HUES64 (cell line): ENCODE data around the gene SLC25A47.
A peak's percentile ranks its signal among the peaks of the same experiment; 100 is the strongest.

Source experiments
- H3K27ac ChIP-seq: 2 replicates; pipeline ENCODE4 v1.7.0; 2013; ENCODE audit warnings: low read depth, low read length, inconsistent platforms
- H3K27me3 ChIP-seq: 2 replicates; pipeline ENCODE4 v1.6.1; 2013; ENCODE audit warnings: mild to moderate bottlenecking, low read length; ENCODE audit not compliant: insufficient read depth
- H3K36me3 ChIP-seq: 2 replicates; pipeline ENCODE4 v1.6.1; 2013; ENCODE audit warnings: mild to moderate bottlenecking, low read length; ENCODE audit not compliant: insufficient read depth
- H3K4me1 ChIP-seq: 2 replicates; pipeline ENCODE4 v1.6.1; 2013; ENCODE audit warnings: mild to moderate bottlenecking, low read length, moderate library complexity; ENCODE audit not compliant: insufficient read depth
- H3K4me3 ChIP-seq: 2 replicates; pipeline ENCODE4 v1.5.1; 2013; ENCODE audit warnings: mild to moderate bottlenecking, low read length, moderate library complexity
- H3K9ac ChIP-seq: 2 replicates; pipeline ENCODE4 v1.6.1; 2013; ENCODE audit warnings: mild to moderate bottlenecking, low read depth, low read length
- H3K9me3 ChIP-seq: 2 replicates; pipeline ENCODE4 v1.6.1; 2013; ENCODE audit warnings: low read depth, low read length; ENCODE audit not compliant: insufficient read depth
- WGBS: fragments of 150-250, 120-280 bp; methylation state at CpG from one replicate; pipeline ENCODE4 v1.1.7; 2013; ENCODE audit warnings: missing lambda C conversion rate; 5-methylcytosine and 5-hydroxymethylcytosine counted together

The SLC25A47 gene

GRCh38 chr14:100359881-100360280, 36.7 kb downstream of the SLC25A47 start:
- Histone ChIP-seq H3K4me1 (no peaks in the 10 kb centered on the region; the same call in 1 of the 2 replicates), H3K9ac (no peak overlapping the region), H3K4me3 (no peak overlapping the region), H3K9me3 (peaks cover 7% of the 10 kb centered on the region; the same call in 1 of the 2 replicates), H3K36me3 (peaks cover 89% of the 10 kb centered on the region), H3K27me3 (no peaks in the 10 kb centered on the region), H3K27ac (no peak overlapping the region)
- whole genome bisulfite sequencing = 94% methylated on average over 4 of the region's 4 CpGs

- Histone ChIP-seq H3K9ac (no peak overlapping the region), H3K27ac (no peak overlapping the region), H3K36me3 (peaks cover 94% of the 10 kb centered on the region), H3K27me3 (no peaks in the 10 kb centered on the region), H3K4me3 (no peak overlapping the region), H3K4me1 (no peaks in the 10 kb centered on the region; the same call in 1 of the 2 replicates), H3K9me3 (peaks cover 7% of the 10 kb centered on the region; the same call in 1 of the 2 replicates)
- 97% methylated on average over 5 of the region's 5 CpGs for WGBS
These were observed 38.5 kb downstream of the SLC25A47 start for GRCh38 chr14:100361626-100362025.

- Histone ChIP-seq H3K4me1 (no peaks in the 10 kb centered on the region; the same call in 1 of the 2 replicates), H3K9ac (no peak overlapping the region), H3K27me3 (no peaks in the 10 kb centered on the region), H3K9me3 (peaks cover 7% of the 10 kb centered on the region; the same call in 1 of the 2 replicates), H3K4me3 (no peak overlapping the region), H3K36me3 (peaks cover 95% of the 10 kb centered on the region), H3K27ac (no peak overlapping the region)
- WGBS = 100% methylated on average over 1 of the region's 1 CpG
These were observed 39.3 kb downstream of the SLC25A47 start for GRCh38 chr14:100362311-100362927.

DNA sequence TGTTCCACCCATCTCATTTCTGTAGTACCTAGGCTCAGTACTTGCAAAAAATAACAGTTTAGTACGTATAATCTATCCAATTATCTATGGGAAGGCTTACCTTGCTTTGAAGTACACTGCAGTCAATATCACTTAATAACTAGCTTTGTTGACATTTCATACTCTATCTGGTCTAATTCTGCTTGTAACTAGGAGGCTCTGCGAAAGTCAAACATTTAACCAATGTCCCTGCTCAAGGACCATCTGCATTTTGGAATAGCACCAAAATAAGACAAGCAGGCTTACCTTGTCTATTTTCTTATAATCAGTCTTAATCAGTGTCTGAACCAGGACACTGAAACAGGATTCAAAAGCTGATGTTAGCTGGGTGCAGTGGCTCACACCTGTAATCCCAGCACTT, 39.9 kb downstream of the SLC25A47 start:
- no peaks in the 10 kb centered on the region; the same call in 1 of the 2 replicates for H3K4me1 ChIP-seq
- peaks cover 96% of the 10 kb centered on the region for H3K36me3 ChIP-seq
- no peaks in the 10 kb centered on the region for H3K27me3 ChIP-seq
- H3K27ac ChIP-seq = no peak overlapping the region
- 94% methylated on average over 2 of the region's 2 CpGs for WGBS
- H3K4me3 ChIP-seq = no peak overlapping the region
- peaks cover 7% of the 10 kb centered on the region; the same call in 1 of the 2 replicates for H3K9me3 ChIP-seq
- no peak overlapping the region for H3K9ac ChIP-seq

- peaks cover 95% of the 10 kb centered on the region for H3K36me3 ChIP-seq
- no peak overlapping the region for H3K9ac ChIP-seq
- H3K9me3 ChIP-seq = peaks cover under 1% of the 10 kb centered on the region; the same call in 1 of the 2 replicates
- WGBS = no CpG with 5 or more reads among the region's 1 CpG
- no peak overlapping the region for H3K4me3 ChIP-seq
- H3K27me3 ChIP-seq = no peaks in the 10 kb centered on the region
- no peak overlapping the region for H3K27ac ChIP-seq
- H3K4me1 ChIP-seq = no peaks in the 10 kb centered on the region; the same call in 1 of the 2 replicates
These were observed 41.3 kb downstream of the SLC25A47 start for GRCh38 chr14:100364403-100364802.

- Histone ChIP-seq H3K36me3 (peaks cover 87% of the 10 kb centered on the region), H3K27me3 (no peaks in the 10 kb centered on the region), H3K4me3 (no peak overlapping the region), H3K4me1 (no peaks in the 10 kb centered on the region; the same call in 1 of the 2 replicates), H3K9ac (no peak overlapping the region), H3K27ac (no peak overlapping the region), H3K9me3 (no peaks in the 10 kb centered on the region)
- WGBS = 83% methylated on average over 7 of the region's 7 CpGs
These were observed 42.6 kb downstream of the SLC25A47 start for GRCh38 chr14:100365741-100366140.

- no peak overlapping the region for H3K27ac ChIP-seq
These were observed 45.9 kb downstream of the SLC25A47 start for GRCh38 chr14:100369019-100369418.

GRCh38 chr14:100370003-100370402, 46.9 kb downstream of the SLC25A47 start:
- Histone ChIP-seq H3K9me3 (no peaks in the 10 kb centered on the region), H3K36me3 (peaks cover 52% of the 10 kb centered on the region), H3K4me3 (no peak overlapping the region), H3K4me1 (peaks cover 32% of the 10 kb centered on the region), H3K27me3 (no peaks in the 10 kb centered on the region), H3K27ac (no peak overlapping the region), H3K9ac (no peak overlapping the region)
- 91% methylated on average over 4 of the region's 4 CpGs for WGBS

More at GRCh38 chr14:100369019-100369418, 45.9 kb downstream of the SLC25A47 start:
- H3K4me1 ChIP-seq = peaks cover 23% of the 10 kb centered on the region
- 92% methylated on average over 13 of the region's 13 CpGs for WGBS
- no peaks in the 10 kb centered on the region for H3K9me3 ChIP-seq
- peaks cover 62% of the 10 kb centered on the region for H3K36me3 ChIP-seq
- no peak overlapping the region for H3K9ac ChIP-seq
- no peaks in the 10 kb centered on the region for H3K27me3 ChIP-seq
- no peak overlapping the region for H3K4me3 ChIP-seq

- H3K9ac ChIP-seq = peak overlapping the region; percentile 20; the same call in 1 of the 2 replicates
- no peaks in the 10 kb centered on the region for H3K9me3 ChIP-seq
- H3K27me3 ChIP-seq = no peaks in the 10 kb centered on the region
- peaks cover 35% of the 10 kb centered on the region for H3K36me3 ChIP-seq
- WGBS = 36% methylated on average over 6 of the region's 6 CpGs
- H3K4me1 ChIP-seq = peaks cover 34% of the 10 kb centered on the region
- no peak overlapping the region for H3K4me3 ChIP-seq
- peak overlapping the region; percentile 79 for H3K27ac ChIP-seq
These were observed 48.6 kb downstream of the SLC25A47 start for GRCh38 chr14:100371773-100372172.

GRCh38 chr14:100372357-100373048, 49.4 kb downstream of the SLC25A47 start:
- peaks cover 37% of the 10 kb centered on the region for H3K4me1 ChIP-seq
- peak overlapping the region; percentile 79 for H3K27ac ChIP-seq
- H3K9me3 ChIP-seq = no peaks in the 10 kb centered on the region
- H3K9ac ChIP-seq = peak overlapping the region; percentile 20; the same call in 1 of the 2 replicates
- peak overlapping the region; percentile 17; the same call in 1 of the 2 replicates for H3K4me3 ChIP-seq
- 57% methylated on average over 3 of the region's 4 CpGs for WGBS
- peaks cover 29% of the 10 kb centered on the region for H3K36me3 ChIP-seq
- no peaks in the 10 kb centered on the region for H3K27me3 ChIP-seq

- Histone ChIP-seq H3K27me3 (no peaks in the 10 kb centered on the region), H3K9me3 (no peaks in the 10 kb centered on the region), H3K4me1 (peaks cover 37% of the 10 kb centered on the region), H3K27ac (no peak overlapping the region), H3K4me3 (peak overlapping the region; percentile 70), H3K9ac (no peak overlapping the region; the same call in 1 of the 2 replicates), H3K36me3 (peaks cover 13% of the 10 kb centered on the region)
- 75% methylated on average over 2 of the region's 2 CpGs for WGBS
These were observed 51.1 kb downstream of the SLC25A47 start for GRCh38 chr14:100374270-100374669.
